HG03354 (cell line): ENCODE data around the gene KLK3.

Experiments used
- ATAC-seq: cut with Tn5 transposase; IDR thresholded peaks from one replicate; pipeline ENCODE4 v1.9.1; 2021; ENCODE audit warnings: mild to moderate bottlenecking; ENCODE audit not compliant: unreplicated experiment, poor library complexity, severe bottlenecking

Gene KLK3

DNA sequence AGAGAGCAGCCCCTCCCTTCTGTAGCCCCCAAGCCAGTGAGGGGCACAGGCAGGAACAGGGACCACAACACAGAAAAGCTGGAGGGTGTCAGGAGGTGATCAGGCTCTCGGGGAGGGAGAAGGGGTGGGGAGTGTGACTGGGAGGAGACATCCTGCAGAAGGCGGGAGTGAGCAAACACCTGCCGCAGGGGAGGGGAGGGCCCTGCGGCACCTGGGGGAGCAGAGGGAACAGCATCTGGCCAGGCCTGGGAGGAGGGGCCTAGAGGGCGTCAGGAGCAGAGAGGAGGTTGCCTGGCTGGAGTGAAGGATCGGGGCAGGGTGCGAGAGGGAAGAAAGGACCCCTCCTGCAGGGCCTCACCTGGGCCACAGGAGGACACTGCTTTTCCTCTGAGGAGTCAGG, 4.2 kb downstream of the KLK3 start:
- no peak for ATAC-seq

DNA sequence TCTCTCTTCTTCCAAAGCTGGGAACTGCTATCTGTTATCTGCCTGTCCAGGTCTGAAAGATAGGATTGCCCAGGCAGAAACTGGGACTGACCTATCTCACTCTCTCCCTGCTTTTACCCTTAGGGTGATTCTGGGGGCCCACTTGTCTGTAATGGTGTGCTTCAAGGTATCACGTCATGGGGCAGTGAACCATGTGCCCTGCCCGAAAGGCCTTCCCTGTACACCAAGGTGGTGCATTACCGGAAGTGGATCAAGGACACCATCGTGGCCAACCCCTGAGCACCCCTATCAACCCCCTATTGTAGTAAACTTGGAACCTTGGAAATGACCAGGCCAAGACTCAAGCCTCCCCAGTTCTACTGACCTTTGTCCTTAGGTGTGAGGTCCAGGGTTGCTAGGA, 5.1 kb downstream of the KLK3 start:
- no peak for ATAC-seq

DNA sequence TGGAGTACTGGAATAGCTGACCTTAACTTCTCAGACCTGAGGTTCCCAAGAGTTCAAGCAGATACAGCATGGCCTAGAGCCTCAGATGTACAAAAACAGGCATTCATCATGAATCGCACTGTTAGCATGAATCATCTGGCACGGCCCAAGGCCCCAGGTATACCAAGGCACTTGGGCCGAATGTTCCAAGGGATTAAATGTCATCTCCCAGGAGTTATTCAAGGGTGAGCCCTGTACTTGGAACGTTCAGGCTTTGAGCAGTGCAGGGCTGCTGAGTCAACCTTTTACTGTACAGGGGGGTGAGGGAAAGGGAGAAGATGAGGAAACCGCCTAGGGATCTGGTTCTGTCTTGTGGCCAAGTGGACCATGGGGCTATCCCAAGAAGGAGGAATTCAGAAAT, 6.3 kb downstream of the KLK3 start:
- no peak for ATAC-seq

DNA sequence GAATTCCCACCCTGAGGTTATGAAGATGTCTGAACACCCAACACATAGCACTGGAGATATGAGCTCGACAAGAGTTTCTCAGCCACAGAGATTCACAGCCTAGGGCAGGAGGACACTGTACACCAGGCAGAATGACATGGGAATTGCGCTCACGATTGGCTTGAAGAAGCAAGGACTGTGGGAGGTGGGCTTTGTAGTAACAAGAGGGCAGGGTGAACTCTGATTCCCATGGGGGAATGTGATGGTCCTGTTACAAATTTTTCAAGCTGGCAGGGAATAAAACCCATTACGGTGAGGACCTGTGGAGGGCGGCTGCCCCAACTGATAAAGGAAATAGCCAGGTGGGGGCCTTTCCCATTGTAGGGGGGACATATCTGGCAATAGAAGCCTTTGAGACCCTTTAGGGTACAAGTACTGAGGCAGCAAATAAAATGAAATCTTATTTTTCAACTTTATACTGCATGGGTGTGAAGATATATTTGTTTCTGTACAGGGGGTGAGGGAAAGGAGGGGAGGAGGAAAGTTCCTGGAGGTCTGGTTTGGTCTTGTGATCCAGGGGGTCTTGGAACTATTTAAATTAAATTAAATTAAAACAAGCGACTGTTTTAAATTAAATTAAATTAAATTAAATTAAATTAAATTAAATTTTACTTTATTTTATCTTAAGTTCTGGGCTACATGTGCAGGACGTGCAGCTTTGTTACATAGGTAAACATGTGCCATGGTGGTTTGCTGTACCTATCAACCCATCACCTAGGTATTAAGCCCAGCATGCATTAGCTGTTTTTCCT, 7.0 kb downstream of the KLK3 start:
- ATAC-seq, result no peak

DNA sequence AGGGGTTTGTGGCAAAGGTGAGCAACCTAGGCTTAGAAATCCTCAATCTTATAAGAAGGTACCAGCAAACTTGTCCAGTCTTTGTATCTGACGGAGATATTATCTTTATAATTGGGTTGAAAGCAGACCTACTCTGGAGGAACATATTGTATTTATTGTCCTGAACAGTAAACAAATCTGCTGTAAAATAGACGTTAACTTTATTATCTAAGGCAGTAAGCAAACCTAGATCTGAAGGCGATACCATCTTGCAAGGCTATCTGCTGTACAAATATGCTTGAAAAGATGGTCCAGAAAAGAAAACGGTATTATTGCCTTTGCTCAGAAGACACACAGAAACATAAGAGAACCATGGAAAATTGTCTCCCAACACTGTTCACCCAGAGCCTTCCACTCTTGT, 14.8 kb downstream of the KLK3 start:
- ATAC-seq, result no peak

DNA sequence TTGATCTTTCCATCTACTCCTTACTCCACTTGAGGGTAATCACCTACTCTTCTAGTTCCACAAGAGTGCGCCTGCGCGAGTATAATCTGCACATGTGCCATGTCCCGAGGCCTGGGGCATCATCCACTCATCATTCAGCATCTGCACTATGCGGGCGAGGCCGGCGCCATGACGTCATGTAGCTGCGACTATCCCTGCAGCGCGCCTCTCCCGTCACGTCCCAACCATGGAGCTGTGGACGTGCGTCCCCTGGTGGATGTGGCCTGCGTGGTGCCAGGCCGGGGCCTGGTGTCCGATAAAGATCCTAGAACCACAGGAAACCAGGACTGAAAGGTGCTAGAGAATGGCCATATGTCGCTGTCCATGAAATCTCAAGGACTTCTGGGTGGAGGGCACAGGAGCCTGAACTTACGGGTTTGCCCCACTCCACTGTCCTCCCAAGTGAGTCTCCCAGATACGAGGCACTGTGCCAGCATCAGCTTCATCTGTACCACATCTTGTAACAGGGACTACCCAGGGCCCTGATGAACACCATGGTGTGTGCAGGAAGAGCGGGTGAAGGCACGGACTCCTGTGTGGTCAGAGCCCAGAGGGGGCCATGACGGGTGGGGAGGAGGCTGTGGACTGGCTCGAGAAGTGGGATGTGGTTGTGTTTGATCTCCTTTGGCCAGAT, 15.8 kb downstream of the KLK3 start:
- no peak for ATAC-seq

DNA sequence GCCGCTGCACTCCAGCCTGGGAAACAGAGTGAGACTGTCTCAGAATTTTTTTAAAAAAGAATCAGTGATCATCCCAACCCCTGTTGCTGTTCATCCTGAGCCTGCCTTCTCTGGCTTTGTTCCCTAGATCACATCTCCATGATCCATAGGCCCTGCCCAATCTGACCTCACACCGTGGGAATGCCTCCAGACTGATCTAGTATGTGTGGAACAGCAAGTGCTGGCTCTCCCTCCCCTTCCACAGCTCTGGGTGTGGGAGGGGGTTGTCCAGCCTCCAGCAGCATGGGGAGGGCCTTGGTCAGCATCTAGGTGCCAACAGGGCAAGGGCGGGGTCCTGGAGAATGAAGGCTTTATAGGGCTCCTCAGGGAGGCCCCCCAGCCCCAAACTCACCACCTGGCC, 18.3 kb downstream of the KLK3 start, which contains the start of gene KLK2:
KLK2 (plus strand) TSS at position 384 of the 400 bp plus-strand sequence. CDS start 35 bp downstream, outside the sequence.
- ATAC-seq, result no peak

DNA sequence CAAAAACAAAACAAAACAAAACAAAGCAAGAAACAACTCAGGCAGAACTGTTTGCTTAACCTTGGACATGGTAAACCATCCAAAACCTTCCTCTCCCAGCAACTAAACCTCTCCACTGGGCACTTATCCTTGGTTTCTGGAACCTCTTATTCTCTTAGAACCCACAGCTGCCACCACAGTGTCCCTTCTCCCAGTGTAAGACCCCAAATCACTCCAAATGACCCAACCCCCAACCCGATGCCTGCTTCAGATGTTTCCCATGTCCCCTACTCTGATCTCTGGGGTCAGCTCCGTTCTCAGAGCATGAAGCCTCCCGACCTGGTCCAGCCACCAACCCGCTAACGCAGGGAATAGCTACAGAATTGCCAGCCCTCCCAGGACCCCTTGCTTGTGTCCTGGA, 19.5 kb downstream of the KLK3 start:
- no peak for ATAC-seq

DNA sequence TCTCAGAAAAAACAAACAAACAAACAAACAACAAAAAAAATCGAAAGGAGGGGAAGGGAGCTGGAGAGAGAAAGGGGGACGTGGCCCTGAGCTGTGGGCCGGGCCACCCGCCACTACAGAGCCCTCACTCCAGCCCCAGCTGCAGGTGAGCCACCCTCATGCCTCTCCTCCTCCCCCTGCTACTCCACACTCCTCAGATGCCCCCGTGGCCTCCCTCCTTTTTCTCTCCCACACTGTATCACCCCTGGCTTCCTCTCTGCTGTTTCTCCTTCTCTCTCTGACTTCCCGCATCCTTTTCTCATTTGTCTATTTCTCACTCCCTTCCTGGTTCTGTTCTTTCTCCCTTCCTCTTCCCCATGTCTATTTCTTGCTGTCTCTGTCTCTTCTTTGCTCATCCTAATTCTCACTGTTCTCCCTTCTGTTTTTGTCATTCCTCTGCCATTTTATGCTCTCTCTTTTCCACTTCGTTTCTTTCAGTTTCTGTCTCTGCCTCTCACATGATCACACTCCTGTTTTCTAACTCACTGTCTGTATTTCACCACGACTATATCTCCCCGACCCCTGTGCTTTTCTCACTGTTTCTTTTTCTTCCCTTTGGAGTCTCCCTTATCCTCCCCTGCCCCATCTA, 21.2 kb downstream of the KLK3 start:
- ATAC-seq, result no peak

DNA sequence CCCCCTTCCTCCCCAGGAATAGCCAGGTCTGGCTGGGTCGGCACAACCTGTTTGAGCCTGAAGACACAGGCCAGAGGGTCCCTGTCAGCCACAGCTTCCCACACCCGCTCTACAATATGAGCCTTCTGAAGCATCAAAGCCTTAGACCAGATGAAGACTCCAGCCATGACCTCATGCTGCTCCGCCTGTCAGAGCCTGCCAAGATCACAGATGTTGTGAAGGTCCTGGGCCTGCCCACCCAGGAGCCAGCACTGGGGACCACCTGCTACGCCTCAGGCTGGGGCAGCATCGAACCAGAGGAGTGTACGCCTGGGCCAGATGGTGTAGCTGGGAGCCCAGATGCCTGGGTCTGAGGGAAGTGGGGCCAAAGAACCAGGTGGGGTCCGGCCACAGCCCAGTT, 21.7 kb downstream of the KLK3 start:
- ATAC-seq, result no peak

DNA sequence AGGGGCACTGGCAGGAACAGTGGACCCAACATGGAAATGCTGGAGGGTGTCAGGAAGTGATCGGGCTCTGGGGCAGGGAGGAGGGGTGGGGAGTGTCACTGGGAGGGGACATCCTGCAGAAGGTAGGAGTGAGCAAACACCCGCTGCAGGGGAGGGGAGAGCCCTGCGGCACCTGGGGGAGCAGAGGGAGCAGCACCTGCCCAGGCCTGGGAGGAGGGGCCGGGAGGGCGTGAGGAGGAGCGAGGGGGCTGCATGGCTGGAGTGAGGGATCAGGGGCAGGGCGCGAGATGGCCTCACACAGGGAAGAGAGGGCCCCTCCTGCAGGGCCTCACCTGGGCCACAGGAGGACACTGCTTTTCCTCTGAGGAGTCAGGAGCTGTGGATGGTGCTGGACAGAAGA, 22.6 kb downstream of the KLK3 start:
- ATAC-seq, result no peak

DNA sequence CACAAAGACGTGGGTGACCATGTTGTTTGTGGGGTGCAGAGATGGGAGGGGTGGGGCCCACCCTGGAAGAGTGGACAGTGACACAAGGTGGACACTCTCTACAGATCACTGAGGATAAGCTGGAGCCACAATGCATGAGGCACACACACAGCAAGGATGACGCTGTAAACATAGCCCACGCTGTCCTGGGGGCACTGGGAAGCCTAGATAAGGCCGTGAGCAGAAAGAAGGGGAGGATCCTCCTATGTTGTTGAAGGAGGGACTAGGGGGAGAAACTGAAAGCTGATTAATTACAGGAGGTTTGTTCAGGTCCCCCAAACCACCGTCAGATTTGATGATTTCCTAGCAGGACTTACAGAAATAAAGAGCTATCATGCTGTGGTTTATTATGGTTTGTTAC, 24.1 kb downstream of the KLK3 start:
- ATAC-seq, result no peak

DNA sequence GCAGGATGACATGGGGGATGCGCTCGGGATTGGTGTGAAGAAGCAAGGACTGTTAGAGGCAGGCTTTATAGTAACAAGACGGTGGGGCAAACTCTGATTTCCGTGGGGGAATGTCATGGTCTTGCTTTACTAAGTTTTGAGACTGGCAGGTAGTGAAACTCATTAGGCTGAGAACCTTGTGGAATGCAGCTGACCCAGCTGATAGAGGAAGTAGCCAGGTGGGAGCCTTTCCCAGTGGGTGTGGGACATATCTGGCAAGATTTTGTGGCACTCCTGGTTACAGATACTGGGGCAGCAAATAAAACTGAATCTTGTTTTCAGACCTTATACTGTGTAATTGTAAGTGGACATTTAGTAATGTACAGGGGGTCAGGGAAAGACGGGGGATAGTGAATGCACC, 25.5 kb downstream of the KLK3 start:
- no peak for ATAC-seq

DNA sequence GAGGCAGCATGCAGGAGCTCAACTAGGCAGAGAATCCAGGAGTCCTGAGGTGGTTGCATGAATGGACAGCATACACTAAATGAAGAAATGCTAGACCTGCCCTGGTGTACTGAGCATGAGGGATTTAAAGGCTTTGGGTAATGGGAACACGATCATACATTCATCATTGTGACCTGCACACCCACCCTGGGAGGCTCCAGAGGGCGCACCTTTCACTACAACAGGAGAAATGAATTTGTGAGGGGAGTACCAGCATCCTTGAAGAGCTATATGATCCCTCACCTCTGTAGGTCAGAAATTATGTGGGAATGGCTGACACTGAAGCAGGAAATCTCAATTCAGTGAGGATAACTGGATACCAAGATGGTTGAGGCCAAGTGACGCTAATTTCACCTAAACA, 27.5 kb downstream of the KLK3 start:
- ATAC-seq, result no peak

DNA sequence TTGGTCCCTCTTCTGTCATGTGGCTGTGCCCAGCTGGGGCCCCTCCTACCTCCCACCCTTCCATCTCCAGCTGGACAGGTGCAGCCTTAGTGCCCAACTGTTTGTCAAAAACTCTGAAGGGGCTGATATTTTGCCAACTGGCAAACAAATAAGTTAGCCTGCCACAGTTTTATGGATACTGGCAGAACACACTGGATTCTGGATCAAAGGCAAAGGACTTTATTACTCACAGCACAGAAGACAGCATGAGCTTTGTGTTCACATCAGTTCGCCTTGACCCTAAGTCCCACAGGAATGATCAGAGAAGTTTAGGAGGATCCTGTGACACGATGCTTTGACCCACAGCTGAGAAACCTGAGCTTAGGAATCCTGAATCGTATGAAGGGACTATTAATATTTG, 34.9 kb downstream of the KLK3 start:
- no peak for ATAC-seq

DNA sequence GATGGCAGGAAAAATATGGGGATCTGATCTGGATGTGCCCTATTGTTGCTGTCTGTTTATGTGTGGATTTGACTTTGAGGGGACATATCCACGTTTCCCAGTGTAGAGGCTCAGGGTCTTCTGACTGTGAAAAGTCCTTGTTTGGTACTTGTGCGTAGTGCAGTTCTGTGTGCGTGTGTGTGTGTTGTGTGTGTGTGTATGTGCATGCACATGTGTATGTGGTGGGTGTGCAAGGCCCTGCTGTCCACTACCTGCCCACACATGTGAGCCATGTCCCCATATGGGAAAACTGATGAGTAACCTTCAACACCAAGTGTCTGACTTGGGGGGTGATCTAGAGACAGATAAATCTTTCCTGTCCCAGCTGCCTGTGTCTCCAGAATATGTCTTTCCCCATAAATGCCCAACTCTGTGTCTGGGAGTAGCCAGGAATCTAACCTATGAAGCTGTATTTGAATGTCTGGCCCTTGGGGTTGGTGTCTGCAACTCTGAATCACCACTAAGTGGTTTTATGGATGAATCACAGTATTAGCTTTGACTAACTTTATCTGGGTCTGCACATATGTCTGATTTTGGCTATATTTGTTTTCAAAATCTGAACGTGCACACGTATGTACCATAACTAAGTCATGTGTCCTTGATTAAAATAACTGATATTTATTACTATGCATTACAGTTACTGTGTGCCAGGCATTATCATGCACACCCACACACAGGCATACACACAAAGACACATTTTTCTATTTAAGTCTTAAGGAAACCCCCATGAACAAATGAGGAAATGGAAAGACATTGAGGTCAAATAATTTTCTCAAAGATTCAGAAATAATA, 35.9 kb downstream of the KLK3 start:
- ATAC-seq, result no peak

DNA sequence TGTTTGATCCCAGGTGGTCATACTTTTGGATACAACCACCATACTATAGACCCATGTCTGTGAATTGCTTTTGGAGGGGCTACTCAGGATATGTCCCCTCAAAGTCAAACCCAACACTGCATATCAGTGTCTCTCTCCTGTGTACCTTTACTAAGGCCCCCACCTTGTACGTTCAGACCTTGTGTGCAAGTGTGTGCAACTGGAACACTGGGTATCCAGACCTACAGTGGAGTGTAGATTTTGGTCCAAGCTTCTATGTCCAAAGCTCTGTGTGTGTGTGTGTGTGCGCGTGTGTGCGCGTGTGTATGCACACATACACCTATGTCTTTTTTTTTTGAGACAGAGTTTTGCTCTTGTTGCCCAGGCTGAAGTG, 36.5 kb downstream of the KLK3 start:
- no peak for ATAC-seq

DNA sequence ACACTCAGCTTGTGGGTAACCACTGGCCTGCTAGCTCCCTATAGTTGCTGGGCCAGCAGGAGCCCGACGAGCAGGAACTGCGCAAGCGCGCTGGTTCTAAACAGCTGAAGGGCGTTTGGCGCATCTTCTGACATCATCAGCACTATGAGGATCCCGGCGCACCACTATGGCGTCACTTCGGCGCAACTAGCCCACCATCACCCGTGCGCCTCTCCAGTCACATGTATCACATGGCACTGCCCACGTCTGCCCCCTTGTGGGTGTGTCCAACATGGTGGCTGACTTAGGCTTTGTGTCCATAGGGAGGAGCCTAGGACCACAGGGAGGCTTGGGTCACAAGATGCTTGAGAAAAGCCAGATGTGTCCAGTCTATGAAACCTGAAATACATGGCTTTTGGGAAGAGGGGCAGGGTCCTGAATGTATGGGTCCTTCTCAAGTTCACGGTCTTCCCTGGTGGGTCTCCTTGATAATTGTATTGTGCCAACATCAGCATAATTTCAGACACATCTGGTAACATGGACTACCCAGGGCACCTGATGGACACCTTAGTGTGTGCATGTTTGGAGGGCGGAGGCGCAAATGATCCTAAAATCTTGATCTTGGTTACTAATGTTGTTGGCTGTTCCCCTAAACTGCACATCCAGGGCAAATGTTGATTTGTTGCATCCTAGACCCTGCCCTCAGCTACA, 38.5 kb downstream of the KLK3 start:
- ATAC-seq, result no peak

DNA sequence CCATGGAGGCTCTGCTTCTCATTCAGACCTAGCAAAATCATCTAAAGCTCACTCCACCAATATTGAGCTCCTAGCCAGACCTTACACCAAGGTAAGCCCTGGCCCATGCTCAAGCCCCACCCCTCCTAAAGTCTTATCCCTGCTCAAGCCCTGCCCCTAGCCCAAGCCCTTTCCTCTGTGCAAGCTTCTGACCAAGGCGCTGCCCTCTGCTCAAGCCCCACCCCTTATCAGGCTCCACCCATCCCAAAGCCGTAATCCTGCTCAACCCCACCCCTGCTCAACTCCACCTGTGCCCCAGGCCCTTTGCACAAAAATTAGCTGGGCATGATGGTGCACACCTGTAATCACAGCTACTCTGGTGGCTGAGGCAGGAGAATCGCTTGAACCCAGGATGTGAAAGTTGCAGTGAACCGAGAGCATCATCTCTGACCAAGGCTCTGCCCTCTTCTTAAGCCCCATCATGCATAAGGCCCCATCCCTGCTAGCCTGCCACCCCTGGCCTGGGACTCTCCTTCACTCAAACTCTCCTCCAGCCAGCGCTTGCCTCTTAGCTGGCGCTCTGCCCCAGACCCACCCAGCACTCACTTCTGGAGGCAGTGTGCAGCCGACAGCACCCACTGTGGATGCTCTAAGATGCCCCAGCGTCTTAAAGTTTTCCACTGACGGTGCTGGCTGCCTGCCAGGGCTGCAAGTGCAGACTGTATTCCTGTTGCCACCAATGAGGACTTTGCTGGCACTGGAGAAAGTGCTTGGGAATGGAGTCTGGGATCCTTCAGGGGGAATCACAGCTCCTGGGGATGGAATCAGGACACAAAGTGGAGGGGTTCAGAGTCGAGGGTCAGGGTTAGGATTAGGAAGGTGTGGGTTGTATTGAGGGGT, 40.0 kb downstream of the KLK3 start:
- no peak for ATAC-seq
